DMS79 treated with DMSO at 0.1 percent for 48 hours (cell line): ENCODE data around the gene DUSP2.

ENCODE experiments used
- DNase-seq: peaks from one replicate; lab custom pipeline; 2025; lab: John Stamatoyannopoulos, UW

DUSP2 gene

GRCh38 chr2:96099861-96100798, 45.1 kb downstream of the DUSP2 start:
- DNase-seq, result peak; percentile 39

- DNase-seq, result no peak
These were observed 46.2 kb downstream of the DUSP2 start for GRCh38 chr2:96098900-96099590.

- DNase-seq, result no peak
These were observed 47.1 kb downstream of the DUSP2 start for GRCh38 chr2:96097951-96098823.

- DNase-seq, result no peak
These were observed 47.8 kb downstream of the DUSP2 start for GRCh38 chr2:96097441-96097840.

- peak; percentile 77 for DNase-seq
These were observed 50.1 kb downstream of the DUSP2 start for GRCh38 chr2:96095116-96095636.

GRCh38 chr2:96093528-96093927, 51.7 kb downstream of the DUSP2 start:
- no peak for DNase-seq
